ENCODE data around the gene EOLA1.

Gene EOLA1

GRCh38 chrX:149563359-149563758 is 22.5 kb downstream of the EOLA1 start:
- H3K9me3 Mint-ChIP-seq, result peaks cover 12% of the 10 kb centered on the region
- no peaks in the 10 kb centered on the region for H3K27me3 Mint-ChIP-seq (ENCODE audit: low read depth)
- H3K27ac Mint-ChIP-seq, result no peak overlapping the region
- no peaks in the 10 kb centered on the region for H3K36me3 Mint-ChIP-seq (ENCODE audit: low read depth)
- H3K4me3 Mint-ChIP-seq, result no peak overlapping the region
- TF ChIP-seq CTCF (IDR thresholded peaks at IDR 0.05; ENCODE audit: unreplicated experiment in 3 of 3), result no peak
- H3K4me1 Mint-ChIP-seq, result no peaks in the 10 kb centered on the region

- H3K4me3 Mint-ChIP-seq, result no peak overlapping the region
- TF ChIP-seq CTCF (IDR thresholded peaks at IDR 0.05; ENCODE audit: unreplicated experiment in 3 of 3), result no peak
- H3K27me3 Mint-ChIP-seq (ENCODE audit: low read depth), result no peaks in the 10 kb centered on the region
- peaks cover 14% of the 10 kb centered on the region for H3K9me3 Mint-ChIP-seq
- no peaks in the 10 kb centered on the region for H3K4me1 Mint-ChIP-seq
- H3K27ac Mint-ChIP-seq, result no peak overlapping the region
- no peaks in the 10 kb centered on the region for H3K36me3 Mint-ChIP-seq (ENCODE audit: low read depth)
Measured at GRCh38 chrX:149567621-149568417, 27.0 kb downstream of the EOLA1 start.

- TF ChIP-seq CTCF (IDR thresholded peaks at IDR 0.05; ENCODE audit: unreplicated experiment in 3 of 3), result no peak
- no peak overlapping the region for H3K27ac Mint-ChIP-seq
Measured at GRCh38 chrX:149568701-149569296, 28.0 kb downstream of the EOLA1 start.

GRCh38 chrX:149569770-149570169 is 29.0 kb downstream of the EOLA1 start:
- Mint-ChIP-seq H3K36me3 (ENCODE audit: low read depth) (no peaks in the 10 kb centered on the region), H3K27me3 (ENCODE audit: low read depth) (no peaks in the 10 kb centered on the region), H3K9me3 (peaks cover 9% of the 10 kb centered on the region), H3K27ac (no peak overlapping the region), H3K4me1 (no peaks in the 10 kb centered on the region), H3K4me3 (no peak overlapping the region)
- no peak for TF ChIP-seq CTCF (IDR thresholded peaks at IDR 0.05; ENCODE audit: unreplicated experiment in 3 of 3)

More at GRCh38 chrX:149568701-149569296, 28.0 kb downstream of the EOLA1 start:
- Mint-ChIP-seq H3K36me3 (ENCODE audit: low read depth) (no peaks in the 10 kb centered on the region), H3K9me3 (peaks cover 12% of the 10 kb centered on the region), H3K27me3 (ENCODE audit: low read depth) (no peaks in the 10 kb centered on the region), H3K4me1 (no peaks in the 10 kb centered on the region), H3K4me3 (no peak overlapping the region)

- peaks cover 6% of the 10 kb centered on the region for H3K9me3 Mint-ChIP-seq
- H3K36me3 Mint-ChIP-seq (ENCODE audit: low read depth), result no peaks in the 10 kb centered on the region
- H3K4me1 Mint-ChIP-seq, result no peaks in the 10 kb centered on the region
- no peak overlapping the region for H3K27ac Mint-ChIP-seq
- TF ChIP-seq CTCF (IDR thresholded peaks at IDR 0.05; ENCODE audit: unreplicated experiment in 3 of 3), result no peak
- no peaks in the 10 kb centered on the region for H3K27me3 Mint-ChIP-seq (ENCODE audit: low read depth)
- H3K4me3 Mint-ChIP-seq, result no peak overlapping the region
Measured at GRCh38 chrX:149570668-149571067, 29.9 kb downstream of the EOLA1 start.

GRCh38 chrX:149571770-149572169 is 31.0 kb downstream of the EOLA1 start:
- no peak overlapping the region for H3K4me3 Mint-ChIP-seq
- no peak overlapping the region for H3K27ac Mint-ChIP-seq
- H3K9me3 Mint-ChIP-seq, result peaks cover 6% of the 10 kb centered on the region
- H3K27me3 Mint-ChIP-seq (ENCODE audit: low read depth), result no peaks in the 10 kb centered on the region
- no peak for TF ChIP-seq CTCF (IDR thresholded peaks at IDR 0.05; ENCODE audit: unreplicated experiment in 3 of 3)
- H3K4me1 Mint-ChIP-seq, result no peaks in the 10 kb centered on the region
- no peaks in the 10 kb centered on the region for H3K36me3 Mint-ChIP-seq (ENCODE audit: low read depth)

Data from nephron (organoid).